Upper lobe of left lung (tissue), 6 donors: Measurements from ENCODE around the gene KIF1A. TPM values are rescaled to one million over a fixed set of nuclear protein-coding genes. Genes with fewer than 3 reads are reported as not detected.

Experiments used
- ATAC-seq, 2 donors: fragments of 200-7000 bp; cut with Tn5 transposase; one replicate each; pipeline ENCODE4 v1.9.1; 2022; ENCODE audit warnings: mild to moderate bottlenecking in 2 of 2, moderate library complexity in 2 of 2; ENCODE audit not compliant: low FRiP score in 2 of 2
- DNase-seq, 2 donors: peaks; one replicate each; pipeline ENCODE4 v3.0.0-alpha.2; 2019 to 2020
- H3K27ac ChIP-seq, 4 donors: fragments of 200-600 bp; sonication (generic); one replicate each; pipeline ENCODE4 v1.5.1; 2016 to 2019
- H3K27me3 ChIP-seq, 4 donors: fragments of 200-600 bp; sonication (generic); one replicate each; pipeline ENCODE4 v1.5.1; 2017 to 2019
- H3K36me3 ChIP-seq, 4 donors: fragments of 200-600 bp; sonication (generic); one replicate each; pipeline ENCODE4 v1.5.1; 2016 to 2019
- H3K4me1 ChIP-seq, 4 donors: fragments of 200-600 bp; sonication (generic); one replicate each; pipeline ENCODE4 v1.5.1; 2018 to 2019
- H3K4me3 ChIP-seq, 4 donors: fragments of 200-600 bp; sonication (generic); one replicate each; pipeline ENCODE4 v1.5.1; 2017 to 2019; ENCODE audit warnings: mild to moderate bottlenecking in 2 of 4, moderate library complexity in 1 of 4
- H3K9me3 ChIP-seq, 4 donors: fragments of 200-600 bp; sonication (generic); one replicate each; pipeline ENCODE4 v1.5.1; 2018 to 2019
- EP300 ChIP-seq, 4 donors: sonication (generic); formaldehyde crosslinking; IDR thresholded peaks; one replicate each; pipeline ENCODE4 v1.5.1; 2017; ENCODE audit warnings: antibody characterized with exemption in 4 of 4, control low read depth in 2 of 4
- POLR2A ChIP-seq, 4 donors: fragments of 450-650 bp; IDR thresholded peaks; one replicate each; pipeline ENCODE4 v1.5.1; 2016 to 2017; ENCODE audit warnings: antibody characterized with exemption in 4 of 4, mild to moderate bottlenecking in 2 of 4
- POLR2AphosphoS5 ChIP-seq, 2 donors: sonication (generic); formaldehyde crosslinking; IDR thresholded peaks; one replicate each; pipeline ENCODE4 v1.5.1; 2017; ENCODE audit warnings: antibody characterized with exemption in 2 of 2
- WGBS, 2 donors: methylation state at CpG; one replicate each; pipeline ENCODE4 v1.1.5; 2017 to 2018; 5-methylcytosine and 5-hydroxymethylcytosine counted together
- total RNA-seq, 6 donors: library from RNA; depleted of rRNA in 4 of 6; stranded (reverse); fragments of >200 nt in 4 of 6; gene quantifications; one replicate each; pipeline versions ENCODE4 v1.1.0 to v1.2.1, GENCODE V29; 2016 to 2021
- TF ChIP-seq, protein P1 (sequence below), 6 experiments: fragments of 450-650 bp in 4 of 6; fragments of 200-600 bp in 2 of 6; sonication (generic) in 2 of 6; IDR thresholded peaks; one replicate each; pipeline ENCODE4 v1.5.1; 2016 to 2019; ENCODE audit warnings: antibody characterized with exemption in 6 of 6
- donor health status: DM: no; HTN: no; CAD: no; lungs with moderate emphysema.
- donor health status: DM: no; HTN: yes; CAD: no; lungs with severe emphysema.

Gene KIF1A
- total RNA-seq, 6 donors from 2014 or later = 0.15 to 1.2 (median 0.35) TPM; not detected in 2

- peak in 1 of 2 donors; percentile 69 for DNase-seq
- H3K4me3 ChIP-seq = no peak overlapping the region
- H3K27me3 ChIP-seq = no peaks in the 10 kb centered on the region
- H3K4me1 ChIP-seq = peaks cover 0 to 4% (median 0%) of the 10 kb centered on the region in 4 donors
- no peak overlapping the region for H3K27ac ChIP-seq
- TF ChIP-seq POLR2AphosphoS5 (IDR thresholded peaks at IDR 0.05) = no peak
- TF ChIP-seq, protein P1, sequence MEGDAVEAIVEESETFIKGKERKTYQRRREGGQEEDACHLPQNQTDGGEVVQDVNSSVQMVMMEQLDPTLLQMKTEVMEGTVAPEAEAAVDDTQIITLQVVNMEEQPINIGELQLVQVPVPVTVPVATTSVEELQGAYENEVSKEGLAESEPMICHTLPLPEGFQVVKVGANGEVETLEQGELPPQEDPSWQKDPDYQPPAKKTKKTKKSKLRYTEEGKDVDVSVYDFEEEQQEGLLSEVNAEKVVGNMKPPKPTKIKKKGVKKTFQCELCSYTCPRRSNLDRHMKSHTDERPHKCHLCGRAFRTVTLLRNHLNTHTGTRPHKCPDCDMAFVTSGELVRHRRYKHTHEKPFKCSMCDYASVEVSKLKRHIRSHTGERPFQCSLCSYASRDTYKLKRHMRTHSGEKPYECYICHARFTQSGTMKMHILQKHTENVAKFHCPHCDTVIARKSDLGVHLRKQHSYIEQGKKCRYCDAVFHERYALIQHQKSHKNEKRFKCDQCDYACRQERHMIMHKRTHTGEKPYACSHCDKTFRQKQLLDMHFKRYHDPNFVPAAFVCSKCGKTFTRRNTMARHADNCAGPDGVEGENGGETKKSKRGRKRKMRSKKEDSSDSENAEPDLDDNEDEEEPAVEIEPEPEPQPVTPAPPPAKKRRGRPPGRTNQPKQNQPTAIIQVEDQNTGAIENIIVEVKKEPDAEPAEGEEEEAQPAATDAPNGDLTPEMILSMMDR (IDR thresholded peaks at IDR 0.05) = peak in 1 of 6 experiments; percentile 11
- TF ChIP-seq POLR2A (IDR thresholded peaks at IDR 0.05) = no peak
- TF ChIP-seq EP300 (IDR thresholded peaks at IDR 0.05) = no peak
- no peak for ATAC-seq
- WGBS, 2 donors = 77% methylated on average over 17 to 22 of the region's 24 CpGs
- H3K36me3 ChIP-seq = no peaks in the 10 kb centered on the region
- no peaks in the 10 kb centered on the region for H3K9me3 ChIP-seq
These were observed 86.1 kb downstream of the KIF1A start for GRCh38 chr2:240733803-240734495.

DNA sequence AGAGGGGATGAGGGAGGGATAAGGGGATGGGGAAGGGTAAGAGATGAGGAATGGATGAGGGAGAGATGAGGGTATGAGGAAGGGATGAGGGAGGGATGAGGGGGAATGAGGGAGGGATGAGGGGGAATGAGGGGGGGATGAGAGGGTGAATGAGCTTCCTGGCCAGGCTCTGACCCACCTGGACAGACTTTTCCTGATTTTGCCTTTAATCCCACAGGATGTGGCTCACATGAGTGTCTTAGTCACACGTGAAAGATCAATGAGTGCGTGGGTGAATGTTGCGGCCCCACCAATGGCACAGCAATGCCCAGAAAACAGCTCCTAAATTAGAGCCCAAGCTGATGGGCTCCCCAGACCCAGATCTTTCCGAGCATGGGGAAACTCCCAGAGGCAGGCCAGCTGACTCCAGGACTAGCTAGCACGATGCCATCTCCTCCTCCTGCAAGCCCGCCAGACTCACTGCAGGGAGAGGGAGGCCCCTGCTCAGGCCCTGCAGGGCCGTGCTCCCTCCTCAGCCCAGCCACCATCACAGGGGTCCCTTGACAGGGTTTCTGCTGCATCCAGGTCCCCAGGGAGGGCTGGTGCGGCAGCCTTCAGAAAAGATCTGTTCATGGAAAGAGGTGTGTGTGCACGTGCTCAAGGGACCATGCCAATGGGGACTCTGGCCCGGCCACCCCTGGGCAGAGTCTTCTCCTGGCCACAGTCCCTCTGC, 87.0 kb downstream of the KIF1A start:
- H3K9me3 ChIP-seq = no peaks in the 10 kb centered on the region
- no peak overlapping the region for H3K4me3 ChIP-seq
- no peak for ATAC-seq
- H3K27ac ChIP-seq = no peak overlapping the region
- TF ChIP-seq EP300 (IDR thresholded peaks at IDR 0.05) (no peak), POLR2AphosphoS5 (IDR thresholded peaks at IDR 0.05) (no peak), POLR2A (IDR thresholded peaks at IDR 0.05) (no peak)
- TF ChIP-seq, protein P1 (IDR thresholded peaks at IDR 0.05) = no peak
- DNase-seq = peak in 1 of 2 donors; percentile 57
- 70 to 82% methylated on average over 4 to 10 of the region's 10 CpGs for WGBS, 2 donors
- peaks cover 0 to 4% (median 0%) of the 10 kb centered on the region in 4 donors for H3K4me1 ChIP-seq
- H3K27me3 ChIP-seq = no peaks in the 10 kb centered on the region
- H3K36me3 ChIP-seq = no peaks in the 10 kb centered on the region

DNA sequence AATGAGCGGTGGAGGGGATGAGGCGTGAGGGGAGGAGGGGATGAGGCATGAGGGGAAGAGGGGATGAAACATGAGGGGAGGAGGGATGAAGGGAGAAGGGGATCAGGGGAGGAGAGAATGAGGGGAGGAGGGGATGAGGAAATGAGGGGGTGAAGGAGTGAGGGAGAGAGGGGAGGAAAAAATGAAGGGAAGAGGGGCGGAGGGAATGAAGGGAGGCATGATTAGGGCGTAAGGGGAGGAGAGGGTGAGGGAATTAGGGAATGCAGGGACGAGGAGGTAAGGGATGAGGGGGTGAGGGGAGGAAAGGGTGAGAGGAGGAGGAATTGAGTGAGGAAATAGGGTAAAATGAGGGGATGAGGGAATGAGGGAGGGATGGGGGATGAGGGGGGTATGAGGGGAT, 87.8 kb downstream of the KIF1A start:
- TF ChIP-seq EP300 (IDR thresholded peaks at IDR 0.05) = no peak
- no peak for TF ChIP-seq POLR2A (IDR thresholded peaks at IDR 0.05)
- TF ChIP-seq, protein P1 (IDR thresholded peaks at IDR 0.05) = no peak
- TF ChIP-seq POLR2AphosphoS5 (IDR thresholded peaks at IDR 0.05) = no peak
- ATAC-seq = no peak
- no peaks in the 10 kb centered on the region for H3K27me3 ChIP-seq

DNA sequence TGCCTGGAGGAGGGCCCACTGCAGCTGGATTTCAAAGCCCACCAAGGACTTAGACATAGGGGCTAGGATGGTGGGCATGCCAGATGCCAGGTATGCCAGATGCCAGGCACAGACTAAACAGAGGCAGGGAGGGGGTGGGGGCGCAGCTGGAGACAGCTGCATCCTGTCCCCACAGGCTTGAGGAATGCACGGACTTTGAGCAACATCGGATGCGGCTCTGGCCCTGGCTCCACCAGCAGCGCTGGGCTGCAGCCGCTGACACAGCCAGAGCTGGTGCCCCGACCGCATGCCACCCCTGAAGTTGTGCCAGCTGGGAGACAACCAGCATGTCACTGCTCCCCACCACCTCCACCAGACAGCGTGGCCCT, 88.9 kb downstream of the KIF1A start:
- TF ChIP-seq POLR2A (IDR thresholded peaks at IDR 0.05) = no peak
- no peak for TF ChIP-seq EP300 (IDR thresholded peaks at IDR 0.05)
- TF ChIP-seq, protein P1 (IDR thresholded peaks at IDR 0.05) = no peak
- Histone ChIP-seq H3K36me3 (no peaks in the 10 kb centered on the region), H3K4me1 (peaks cover 0 to 4% (median 0%) of the 10 kb centered on the region in 4 donors), H3K27ac (peak overlapping the region in 2 of 4 donors; percentile 12 to 64), H3K4me3 (no peak overlapping the region), H3K9me3 (no peaks in the 10 kb centered on the region), H3K27me3 (no peaks in the 10 kb centered on the region)
- WGBS, 2 donors = 50 to 62% methylated on average over 1 to 5 of the region's 9 CpGs
- DNase-seq (peak in 1 of 2 donors; percentile 72), ATAC-seq (no peak)

More for the DNA sequence above, 87.8 kb downstream of the KIF1A start:
- peaks cover 0 to 4% (median 0%) of the 10 kb centered on the region in 4 donors for H3K4me1 ChIP-seq
- H3K36me3 ChIP-seq = no peaks in the 10 kb centered on the region
- H3K9me3 ChIP-seq = no peaks in the 10 kb centered on the region
- H3K4me3 ChIP-seq = no peak overlapping the region
- 80 to 81% methylated on average over 3 to 5 of the region's 5 CpGs for WGBS, 2 donors
- no peak overlapping the region for H3K27ac ChIP-seq
- no peak for DNase-seq
